GM19328 (cell line): ENCODE data around the gene MAP3K13.

Source experiments
- ATAC-seq: cut with Tn5 transposase; IDR thresholded peaks from one replicate; pipeline ENCODE4 v1.9.1; 2021; ENCODE audit warnings: mild to moderate bottlenecking, moderate library complexity; ENCODE audit not compliant: unreplicated experiment

MAP3K13 gene

GRCh38 chr3:185362850-185363661 is at the start of gene MAP3K13:
Gene MAP3K13, plus strand, starts transcription at chr3:185363136. Its CDS starts 65,446 bp downstream, at chr3:185428582.
- ATAC-seq, result peak; percentile 95

- no peak for ATAC-seq
These were observed 49.2 kb upstream of the MAP3K13 start for GRCh38 chr3:185313693-185314246.

- no peak for ATAC-seq
These were observed 46.1 kb upstream of the MAP3K13 start for GRCh38 chr3:185316740-185317412.

- no peak for ATAC-seq
These were observed 45.3 kb upstream of the MAP3K13 start for GRCh38 chr3:185317674-185318073.

- no peak for ATAC-seq
These were observed 44.8 kb upstream of the MAP3K13 start for GRCh38 chr3:185318141-185318540.

GRCh38 chr3:185319801-185320200 is 43.1 kb upstream of the MAP3K13 start:
- ATAC-seq, result no peak

- ATAC-seq, result no peak
These were observed 42.0 kb upstream of the MAP3K13 start for GRCh38 chr3:185320949-185321348.

- no peak for ATAC-seq
These were observed 40.7 kb upstream of the MAP3K13 start for GRCh38 chr3:185322101-185322719.

GRCh38 chr3:185325946-185326791 is 36.8 kb upstream of the MAP3K13 start:
- no peak for ATAC-seq

GRCh38 chr3:185327062-185327461 is 35.9 kb upstream of the MAP3K13 start:
- ATAC-seq, result no peak

GRCh38 chr3:185328324-185329004 is 34.5 kb upstream of the MAP3K13 start:
- no peak for ATAC-seq

GRCh38 chr3:185330238-185330637 is 32.7 kb upstream of the MAP3K13 start:
- no peak for ATAC-seq

- ATAC-seq, result no peak
These were observed 32.3 kb upstream of the MAP3K13 start for GRCh38 chr3:185330644-185331043.

GRCh38 chr3:185332026-185332735 is 30.8 kb upstream of the MAP3K13 start:
- peak; percentile 96 for ATAC-seq

- ATAC-seq, result no peak
These were observed 27.1 kb upstream of the MAP3K13 start for GRCh38 chr3:185335799-185336198.

- no peak for ATAC-seq
These were observed 25.6 kb upstream of the MAP3K13 start for GRCh38 chr3:185337231-185337816.

GRCh38 chr3:185339945-185340344 is 23.0 kb upstream of the MAP3K13 start:
- no peak for ATAC-seq

GRCh38 chr3:185340751-185341150 is 22.2 kb upstream of the MAP3K13 start:
- ATAC-seq, result no peak
